ENCODE data around the gene PEPD. TPM values are rescaled to one million over a fixed set of nuclear protein-coding genes. Genes with fewer than 3 reads are reported as not detected.

PEPD gene
- total RNA-seq, 1 donor from 2014 or later, result 78.8 TPM

- no peak for DNase-seq
These were observed 116.4 kb downstream of the PEPD start for GRCh38 chr19:33405254-33405552.

- no peak for DNase-seq
These were observed 116.9 kb downstream of the PEPD start for GRCh38 chr19:33404506-33405253.

- DNase-seq, result no peak
These were observed 117.7 kb downstream of the PEPD start for GRCh38 chr19:33403973-33404304.

- DNase-seq, result no peak
These were observed 118.2 kb downstream of the PEPD start for GRCh38 chr19:33403221-33403972.

- DNase-seq, result no peak
These were observed 119.0 kb downstream of the PEPD start for GRCh38 chr19:33402421-33403220.

- DNase-seq, result no peak
These were observed 119.7 kb downstream of the PEPD start for GRCh38 chr19:33401683-33402420.

GRCh38 chr19:33400856-33401682, 120.5 kb downstream of the PEPD start:
- DNase-seq, result no peak

GRCh38 chr19:33399745-33400681, 121.6 kb downstream of the PEPD start:
- DNase-seq, result no peak

- DNase-seq, result no peak
These were observed 122.4 kb downstream of the PEPD start for GRCh38 chr19:33399081-33399744.

- no peak for DNase-seq
These were observed 123.1 kb downstream of the PEPD start for GRCh38 chr19:33398361-33399060.

- peak; percentile 34 for DNase-seq
These were observed 123.8 kb downstream of the PEPD start for GRCh38 chr19:33397536-33398360.

GRCh38 chr19:33396701-33397535, 124.7 kb downstream of the PEPD start:
- peak; percentile 47 for DNase-seq

- peak; percentile 26 for DNase-seq
These were observed 125.7 kb downstream of the PEPD start for GRCh38 chr19:33395561-33396550.

GRCh38 chr19:33394723-33395560, 126.6 kb downstream of the PEPD start:
- peak; percentile 58 for DNase-seq

- no peak for DNase-seq
These were observed 127.4 kb downstream of the PEPD start for GRCh38 chr19:33394006-33394722.

Measured in dermis blood vessel endothelial cell (primary cell).